Activated CD4-positive, alpha-beta T cell treated with anti-CD3 and anti-CD28 coated beads for 36 hours (primary cell): Measurements from ENCODE around the gene BARHL1. TPM values are rescaled to one million over a fixed set of nuclear protein-coding genes. Genes with fewer than 3 reads are reported as not detected.
A peak's percentile ranks its signal among the peaks of the same experiment; 100 is the strongest.

Source experiments
- ATAC-seq: fragments of 200-7000 bp; cut with Tn5 transposase; one replicate; pipeline ENCODE4 v1.10.0; 2021; ENCODE audit warnings: mild to moderate bottlenecking, moderate library complexity
- CTCF ChIA-PET: fragments of 350-600 bp; sonication (Branson Sonifier 250); formaldehyde crosslinking; loops from one replicate; lab custom pipeline; 2021; ENCODE audit warnings: antibody characterized with exemption; lab: Charles Lee
- POLR2A ChIA-PET: fragments of 350-600 bp; sonication (Branson Sonifier 250); formaldehyde crosslinking; loops from one replicate; lab custom pipeline; 2021; ENCODE audit warnings: antibody characterized with exemption, inconsistent platforms; lab: Charles Lee
- DNase-seq: peaks from one replicate; pipeline ENCODE4 v3.0.0-alpha.2; 2020
- H3K27ac Mint-ChIP-seq: one replicate; pipeline ENCODE4 v1.8.0; 2021; ENCODE audit warnings: mixed read lengths
- H3K27me3 Mint-ChIP-seq: one replicate; pipeline ENCODE4 v1.8.0; 2021; ENCODE audit warnings: mixed read lengths
- H3K36me3 Mint-ChIP-seq: one replicate; pipeline ENCODE4 v1.8.0; 2021; ENCODE audit warnings: low read depth, mixed read lengths
- H3K4me1 Mint-ChIP-seq: one replicate; pipeline ENCODE4 v1.8.0; 2021; ENCODE audit warnings: mixed read lengths
- H3K4me3 Mint-ChIP-seq: one replicate; pipeline ENCODE4 v1.8.0; 2021; ENCODE audit warnings: mild to moderate bottlenecking, moderate library complexity, mixed read lengths
- H3K9me3 Mint-ChIP-seq: one replicate; pipeline ENCODE4 v1.8.0; 2021; ENCODE audit warnings: low read depth, mixed read lengths
- intact Hi-C, 2 experiments: fragments of 100-400 bp; cut with DNase I in 1 of 2; cut with micrococcal nuclease in 1 of 2; formaldehyde crosslinking; loops; one replicate each; pipeline versions ENCODE4 v1.14.2 to v1.15.1; 2022 to 2024; cut with DNase I, micrococcal nuclease
- total RNA-seq, 2 experiments: library from RNA; stranded (reverse); gene quantifications; one replicate each; pipeline ENCODE4 v1.2.3, GENCODE V29; 2021

Gene BARHL1
- total RNA-seq, 2 experiments from 2014 or later: not detected

- DNase-seq (no peak), ATAC-seq (no peak)
- ChIA-PET CTCF (no interaction called here), POLR2A (no interaction called here)
- intact Hi-C loops: no loop called here
- H3K27me3 Mint-ChIP-seq: no peaks in the 10 kb centered on the region
- H3K4me3 Mint-ChIP-seq: no peak overlapping the region
- no peaks in the 10 kb centered on the region for H3K4me1 Mint-ChIP-seq
- H3K36me3 Mint-ChIP-seq: peaks cover 64% of the 10 kb centered on the region
- no peaks in the 10 kb centered on the region for H3K9me3 Mint-ChIP-seq
- no peak overlapping the region for H3K27ac Mint-ChIP-seq
Observed at GRCh38 chr9:132626285-132626684, 43.9 kb downstream of the BARHL1 start.

- intact Hi-C loops: no loop called here
- ATAC-seq: no peak
- no peak overlapping the region for H3K4me3 Mint-ChIP-seq
- no peak overlapping the region for H3K27ac Mint-ChIP-seq
- CTCF ChIA-PET: no interaction called here
- no peaks in the 10 kb centered on the region for H3K9me3 Mint-ChIP-seq
- no peaks in the 10 kb centered on the region for H3K4me1 Mint-ChIP-seq
- no peak for DNase-seq
- no peaks in the 10 kb centered on the region for H3K27me3 Mint-ChIP-seq
- POLR2A ChIA-PET: no interaction called here
- peaks cover 65% of the 10 kb centered on the region for H3K36me3 Mint-ChIP-seq
Observed at GRCh38 chr9:132627106-132627505, 44.7 kb downstream of the BARHL1 start.

DNA sequence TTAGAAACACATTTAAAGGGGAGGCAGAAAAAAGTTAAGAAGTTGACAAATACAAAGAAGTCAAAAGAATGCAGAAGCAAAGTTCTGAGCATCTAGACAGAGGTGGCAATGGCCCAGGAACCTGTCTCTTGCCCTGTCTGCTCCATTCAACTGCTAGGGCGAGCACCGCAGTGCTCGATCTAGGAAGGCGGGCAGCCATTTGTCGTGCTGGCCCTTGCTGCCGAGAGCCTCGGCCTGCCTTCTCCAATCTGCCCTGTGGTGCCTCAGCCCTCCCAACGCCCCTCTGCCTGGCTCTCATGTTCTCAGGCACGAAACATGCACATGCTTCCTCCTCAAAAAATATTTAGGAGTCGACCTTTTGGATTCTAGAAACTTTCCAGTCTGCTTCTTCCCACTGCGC, 45.2 kb downstream of the BARHL1 start:
- Mint-ChIP-seq H3K9me3 (no peaks in the 10 kb centered on the region), H3K27ac (no peak overlapping the region)

DNA sequence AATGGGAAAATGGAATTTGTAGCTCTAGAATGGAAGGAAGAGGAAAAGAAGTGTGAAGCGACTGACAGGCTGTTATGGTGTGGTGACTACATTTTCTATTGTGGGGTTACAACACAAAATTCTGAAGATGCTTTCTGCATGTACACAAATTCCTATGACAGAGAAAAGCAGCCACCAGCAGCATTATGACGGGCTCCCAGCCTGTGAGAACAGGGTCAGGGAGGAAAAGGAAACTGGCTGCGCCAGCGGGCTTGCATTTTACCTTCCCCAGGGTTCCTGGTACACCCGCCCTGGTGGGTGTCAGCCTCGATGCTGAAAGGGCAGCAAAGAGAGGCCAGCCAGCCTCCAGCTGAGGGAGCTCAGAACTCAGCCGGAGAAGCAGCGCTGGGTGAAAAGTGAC, 46.3 kb downstream of the BARHL1 start:
- H3K9me3 Mint-ChIP-seq: no peaks in the 10 kb centered on the region
- H3K4me3 Mint-ChIP-seq: no peak overlapping the region
- ATAC-seq: no peak
- no peak for DNase-seq
- POLR2A ChIA-PET: no interaction called here
- H3K27me3 Mint-ChIP-seq: no peaks in the 10 kb centered on the region
- no peak overlapping the region for H3K27ac Mint-ChIP-seq
- no peaks in the 10 kb centered on the region for H3K4me1 Mint-ChIP-seq
- CTCF ChIA-PET: no interaction called here
- intact Hi-C loops: no loop called here
- peaks cover 66% of the 10 kb centered on the region for H3K36me3 Mint-ChIP-seq

More for the DNA sequence above, 45.2 kb downstream of the BARHL1 start:
- DNase-seq (no peak), ATAC-seq (no peak)
- ChIA-PET CTCF (no interaction called here), POLR2A (no interaction called here)
- Mint-ChIP-seq H3K4me3 (no peak overlapping the region), H3K27me3 (no peaks in the 10 kb centered on the region), H3K4me1 (no peaks in the 10 kb centered on the region), H3K36me3 (peaks cover 64% of the 10 kb centered on the region)
- intact Hi-C loops: no loop called here

GRCh38 chr9:132630116-132630515, 47.7 kb downstream of the BARHL1 start:
- peaks cover 64% of the 10 kb centered on the region for H3K36me3 Mint-ChIP-seq
- ChIA-PET POLR2A (no interaction called here), CTCF (no interaction called here)
- no peak overlapping the region for H3K4me3 Mint-ChIP-seq
- intact Hi-C loops: no loop called here
- H3K9me3 Mint-ChIP-seq: no peaks in the 10 kb centered on the region
- no peaks in the 10 kb centered on the region for H3K27me3 Mint-ChIP-seq
- no peak overlapping the region for H3K27ac Mint-ChIP-seq
- H3K4me1 Mint-ChIP-seq: no peaks in the 10 kb centered on the region
- DNase-seq: no peak
- no peak for ATAC-seq

DNA sequence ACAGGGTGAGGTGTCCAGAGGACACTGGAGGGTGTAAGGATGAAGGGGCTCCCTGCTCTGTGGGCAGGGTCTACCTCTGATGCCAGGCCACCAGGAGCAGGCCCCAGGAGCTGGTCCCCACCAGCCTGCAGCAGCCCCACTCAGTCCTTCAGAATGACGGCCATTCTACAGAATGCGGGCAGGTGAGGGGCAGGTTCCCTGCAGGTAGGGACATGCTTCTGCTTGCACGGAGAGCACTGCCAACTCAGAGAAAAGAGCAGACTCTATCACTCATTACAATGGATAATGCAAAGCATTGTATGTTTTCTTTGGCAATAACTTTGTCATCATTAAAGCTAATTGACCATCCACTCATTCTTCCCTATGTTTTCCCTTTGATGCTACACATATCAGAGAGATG, 48.4 kb downstream of the BARHL1 start:
- Mint-ChIP-seq H3K4me1 (no peaks in the 10 kb centered on the region), H3K36me3 (peaks cover 60% of the 10 kb centered on the region), H3K9me3 (no peaks in the 10 kb centered on the region), H3K27me3 (no peaks in the 10 kb centered on the region), H3K27ac (no peak overlapping the region), H3K4me3 (no peak overlapping the region)
- DNase-seq (no peak), ATAC-seq (no peak)
- ChIA-PET POLR2A (no interaction called here), CTCF (no interaction called here)
- intact Hi-C loops: no loop called here

DNA sequence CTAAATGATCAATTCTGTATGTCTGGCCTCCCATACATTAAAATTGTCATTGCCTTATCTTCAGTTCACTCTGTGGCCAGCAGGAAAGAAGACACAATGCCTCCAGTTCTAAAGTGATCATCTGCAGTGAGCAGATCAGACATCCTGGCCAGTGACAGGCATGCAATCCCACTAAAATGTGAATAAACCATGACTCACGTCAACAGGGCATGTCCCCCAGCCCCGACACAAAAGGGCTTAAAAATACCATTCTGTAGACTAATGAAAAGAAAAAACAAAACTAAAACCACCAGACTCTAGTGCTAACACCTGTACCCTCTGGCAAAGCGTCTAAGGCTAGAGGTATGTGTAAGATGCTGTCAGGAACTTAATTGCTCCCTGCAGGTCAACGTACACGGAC, 48.9 kb downstream of the BARHL1 start:
- Mint-ChIP-seq H3K36me3 (peaks cover 57% of the 10 kb centered on the region), H3K9me3 (no peaks in the 10 kb centered on the region), H3K27me3 (no peaks in the 10 kb centered on the region), H3K27ac (no peak overlapping the region), H3K4me3 (no peak overlapping the region), H3K4me1 (no peaks in the 10 kb centered on the region)
- ChIA-PET POLR2A (no interaction called here), CTCF (interaction anchor here (0.9 kb wide), 1 partner anchor 19 kb away, joined by 4 read pairs; no protein-coding TSS in a partner anchor)
- DNase-seq: no peak
- ATAC-seq: no peak
- intact Hi-C loops: no loop called here

DNA sequence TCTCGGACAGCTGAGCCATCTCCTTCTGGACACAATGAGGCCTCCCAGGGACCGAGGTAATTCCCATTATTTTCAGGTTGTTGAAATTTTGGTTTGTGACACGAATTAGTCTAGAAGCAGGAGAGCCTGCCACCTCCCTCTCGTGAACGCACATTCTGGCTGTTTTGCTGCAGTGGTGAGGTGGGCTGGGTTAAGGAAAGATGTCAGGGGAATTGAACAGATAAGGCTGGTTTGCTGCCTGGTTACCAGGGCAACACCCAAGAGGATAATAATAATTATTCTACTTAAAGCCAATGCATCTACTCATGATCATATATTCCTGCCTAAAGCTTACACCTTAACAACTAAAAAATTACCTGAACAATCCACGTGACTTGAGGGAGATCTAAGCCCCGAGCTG, 49.3 kb downstream of the BARHL1 start:
- intact Hi-C loops: no loop called here
- CTCF ChIA-PET: interaction anchor here (0.9 kb wide), 1 partner anchor 19 kb away, joined by 4 read pairs; no protein-coding TSS in a partner anchor
- H3K9me3 Mint-ChIP-seq: no peaks in the 10 kb centered on the region
- no peak overlapping the region for H3K4me3 Mint-ChIP-seq
- peaks cover 56% of the 10 kb centered on the region for H3K36me3 Mint-ChIP-seq
- POLR2A ChIA-PET: no interaction called here
- DNase-seq (no peak), ATAC-seq (no peak)
- no peaks in the 10 kb centered on the region for H3K27me3 Mint-ChIP-seq
- no peak overlapping the region for H3K27ac Mint-ChIP-seq
- H3K4me1 Mint-ChIP-seq: no peaks in the 10 kb centered on the region

GRCh38 chr9:132632413-132633129, 50.2 kb downstream of the BARHL1 start:
- ChIA-PET POLR2A (no interaction called here), CTCF (interaction anchor here (0.9 kb wide), 1 partner anchor 20 kb away, joined by 4 read pairs; no protein-coding TSS in a partner anchor)
- Mint-ChIP-seq H3K27me3 (no peaks in the 10 kb centered on the region), H3K9me3 (no peaks in the 10 kb centered on the region), H3K27ac (no peak overlapping the region), H3K4me3 (no peak overlapping the region), H3K4me1 (no peaks in the 10 kb centered on the region), H3K36me3 (peaks cover 57% of the 10 kb centered on the region)
- intact Hi-C loops: no loop called here
- ATAC-seq (peak; percentile 36), DNase-seq (no peak)

GRCh38 chr9:132634327-132634726, 51.9 kb downstream of the BARHL1 start:
- DNase-seq: no peak
- CTCF ChIA-PET: no interaction called here
- POLR2A ChIA-PET: no interaction called here
- intact Hi-C loops: no loop called here
- Mint-ChIP-seq H3K9me3 (no peaks in the 10 kb centered on the region), H3K36me3 (peaks cover 58% of the 10 kb centered on the region), H3K27me3 (no peaks in the 10 kb centered on the region), H3K4me1 (no peaks in the 10 kb centered on the region), H3K27ac (no peak overlapping the region), H3K4me3 (no peak overlapping the region)
- no peak for ATAC-seq

GRCh38 chr9:132637351-132637750, 54.9 kb downstream of the BARHL1 start:
- Mint-ChIP-seq H3K4me3 (no peak overlapping the region), H3K9me3 (no peaks in the 10 kb centered on the region), H3K36me3 (peaks cover 61% of the 10 kb centered on the region), H3K27me3 (no peaks in the 10 kb centered on the region), H3K27ac (no peak overlapping the region), H3K4me1 (no peaks in the 10 kb centered on the region)
- no peak for ATAC-seq
- ChIA-PET CTCF (interaction anchor here (0.6 kb wide), 1 partner anchor 13 kb away, joined by 3 read pairs; no protein-coding TSS in a partner anchor), POLR2A (no interaction called here)
- DNase-seq: no peak
- intact Hi-C loops: no loop called here

DNA sequence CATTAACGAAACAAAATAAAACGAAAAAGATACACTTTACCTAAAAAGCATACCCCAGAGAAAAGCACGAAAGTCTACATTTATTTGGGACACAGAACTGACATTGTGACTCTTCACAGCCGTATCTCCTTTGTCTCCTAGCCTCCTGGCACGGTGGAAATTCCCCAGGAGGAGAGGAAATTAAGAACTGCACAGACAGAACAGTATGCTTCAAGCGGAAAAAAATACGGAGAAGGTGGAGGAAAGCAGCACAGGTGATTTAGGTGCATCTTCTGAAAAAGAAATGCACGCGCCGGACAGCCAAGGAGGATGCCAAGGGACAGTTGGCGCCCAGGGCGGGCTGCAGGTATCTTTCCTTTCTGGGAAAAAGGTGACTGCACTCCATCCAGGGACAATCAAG, 55.4 kb downstream of the BARHL1 start:
- Mint-ChIP-seq H3K27ac (no peak overlapping the region), H3K36me3 (peaks cover 61% of the 10 kb centered on the region), H3K27me3 (no peaks in the 10 kb centered on the region), H3K9me3 (no peaks in the 10 kb centered on the region), H3K4me3 (no peak overlapping the region), H3K4me1 (no peaks in the 10 kb centered on the region)
- intact Hi-C loops: no loop called here
- ChIA-PET POLR2A (no interaction called here), CTCF (no interaction called here)
- DNase-seq (no peak), ATAC-seq (no peak)
